DOHH2 (cell line): ENCODE results near the gene USP10.
A peak's percentile ranks its signal among the peaks of the same experiment; 100 is the strongest.

ENCODE experiments used
- H3F3A ChIP-seq: fragments of 200-600 bp; sonication (generic), shearing (Covaris generic); 2 replicates; pipeline ENCODE4 v1.6.0; 2016; ENCODE audit warnings: antibody characterized with exemption, mild to moderate bottlenecking; ENCODE audit not compliant: control insufficient read depth, insufficient read depth
- H3K27ac ChIP-seq: fragments of 200-600 bp; sonication (generic); 2 replicates; pipeline ENCODE4 v1.5.1; 2014; ENCODE audit warnings: low read depth, mild to moderate bottlenecking, low read length, moderate library complexity
- H3K27me3 ChIP-seq: fragments of 200-600 bp; sonication (generic); 2 replicates; pipeline ENCODE4 v1.6.1; 2014; ENCODE audit warnings: mild to moderate bottlenecking, low read length, mixed read lengths; ENCODE audit not compliant: control insufficient read depth
- H3K36me3 ChIP-seq: fragments of 200-600 bp; sonication (generic); 2 replicates; pipeline ENCODE4 v1.6.1; 2014; ENCODE audit warnings: mild to moderate bottlenecking, low read length, moderate library complexity, mixed read lengths; ENCODE audit not compliant: control insufficient read depth
- H3K4me1 ChIP-seq: fragments of 200-600 bp; sonication (generic); 2 replicates; pipeline ENCODE4 v1.6.1; 2014; ENCODE audit warnings: mild to moderate bottlenecking, low read length, mixed read lengths; ENCODE audit not compliant: control insufficient read depth
- H3K4me2 ChIP-seq: fragments of 200-600 bp; sonication (generic); 2 replicates; pipeline ENCODE4 v1.6.0; 2014; ENCODE audit warnings: mild to moderate bottlenecking, low read length, moderate library complexity
- H3K4me3 ChIP-seq: fragments of 200-600 bp; sonication (generic); 2 replicates; pipeline ENCODE4 v1.5.1; 2014; ENCODE audit warnings: mild to moderate bottlenecking, low read length, mixed read lengths
- H3K79me2 ChIP-seq: fragments of 200-600 bp; sonication (generic); 2 replicates; pipeline ENCODE4 v1.6.1; 2014; ENCODE audit warnings: mild to moderate bottlenecking, low read length, mixed read lengths; ENCODE audit not compliant: control insufficient read depth
- H3K9me2 ChIP-seq: fragments of 200-600 bp; sonication (generic); replicated peaks from 2 replicates; pipeline ENCODE4 v1.6.1; 2014; ENCODE audit warnings: mild to moderate bottlenecking, low read length, mixed read lengths; ENCODE audit not compliant: control insufficient read depth
- H3K9me3 ChIP-seq: fragments of 200-600 bp; sonication (generic); 2 replicates; pipeline ENCODE4 v1.6.1; 2014; ENCODE audit warnings: antibody characterized with exemption, low read length, mixed read lengths; ENCODE audit not compliant: control insufficient read depth, insufficient read depth
- H4K20me1 ChIP-seq: fragments of 200-600 bp; sonication (generic); 2 replicates; pipeline ENCODE4 v1.6.0; 2014; ENCODE audit warnings: low read depth, mild to moderate bottlenecking, antibody characterized with exemption, low read length, moderate library complexity; ENCODE audit not compliant: control insufficient read depth, insufficient read depth
- CTCF ChIP-seq: fragments of 200-600 bp; sonication (generic); IDR thresholded peaks from one replicate; pipeline ENCODE4 v1.5.1; 2014; ENCODE audit warnings: antibody characterized with exemption, mild to moderate bottlenecking, low read depth, low read length; ENCODE audit not compliant: poor library complexity, severe bottlenecking
- EZH2phosphoT487 ChIP-seq: fragments of 200-600 bp; sonication (generic); IDR thresholded peaks from 2 replicates; pipeline ENCODE4 v1.6.1; 2017; ENCODE audit warnings: borderline replicate concordance, mild to moderate bottlenecking, antibody characterized with exemption, low read length, moderate library complexity, mixed read lengths

The USP10 gene

GRCh38 chr16:84665359-84665758, 34.4 kb upstream of the USP10 start:
- Histone ChIP-seq H3K36me3 (peaks cover 29% of the 10 kb centered on the region), H3K4me2 (peak overlapping the region; percentile 79; the same call in 1 of the 2 replicates), H3K9me3 (no peaks in the 10 kb centered on the region)

GRCh38 chr16:84665843-84666242, 34.0 kb upstream of the USP10 start:
- TF ChIP-seq EZH2phosphoT487 (no peak), CTCF (no peak)
- Histone ChIP-seq H3K36me3 (peaks cover 29% of the 10 kb centered on the region), H4K20me1 (no peaks in the 10 kb centered on the region)

More at GRCh38 chr16:84665359-84665758, 34.4 kb upstream of the USP10 start:
- Histone ChIP-seq H4K20me1 (no peaks in the 10 kb centered on the region), H3K27me3 (no peaks in the 10 kb centered on the region), H3K4me1 (peaks cover 40% of the 10 kb centered on the region), H3K9me2 (no peaks in the 10 kb centered on the region), H3K79me2 (no peaks in the 10 kb centered on the region), H3F3A (peaks cover 3% of the 10 kb centered on the region; the same call in 1 of the 2 replicates), H3K4me3 (no peak overlapping the region), H3K27ac (no peak overlapping the region)
- TF ChIP-seq CTCF (no peak), EZH2phosphoT487 (no peak)

GRCh38 chr16:84667600-84668309, 32.0 kb upstream of the USP10 start:
- TF ChIP-seq EZH2phosphoT487, result no peak
- TF ChIP-seq CTCF, result no peak
- peaks cover 38% of the 10 kb centered on the region for H3K4me1 ChIP-seq
- H3K9me2 ChIP-seq, result no peaks in the 10 kb centered on the region
- H3K79me2 ChIP-seq, result no peaks in the 10 kb centered on the region
- peaks cover 3% of the 10 kb centered on the region; the same call in 1 of the 2 replicates for H3F3A ChIP-seq
- no peaks in the 10 kb centered on the region for H3K9me3 ChIP-seq
- H4K20me1 ChIP-seq, result no peaks in the 10 kb centered on the region
- peaks cover 14% of the 10 kb centered on the region for H3K36me3 ChIP-seq
- no peak overlapping the region for H3K27ac ChIP-seq
- no peak overlapping the region for H3K4me2 ChIP-seq
- H3K27me3 ChIP-seq, result peaks cover 8% of the 10 kb centered on the region
- no peak overlapping the region for H3K4me3 ChIP-seq

More at GRCh38 chr16:84665843-84666242, 34.0 kb upstream of the USP10 start:
- Histone ChIP-seq H3F3A (peaks cover 3% of the 10 kb centered on the region; the same call in 1 of the 2 replicates), H3K27ac (no peak overlapping the region), H3K4me2 (no peak overlapping the region; the same call in 1 of the 2 replicates), H3K9me3 (no peaks in the 10 kb centered on the region), H3K4me3 (no peak overlapping the region), H3K4me1 (peaks cover 40% of the 10 kb centered on the region), H3K27me3 (no peaks in the 10 kb centered on the region), H3K79me2 (no peaks in the 10 kb centered on the region), H3K9me2 (no peaks in the 10 kb centered on the region)
